ENCODE data around the gene B3GALNT2.

DNA sequence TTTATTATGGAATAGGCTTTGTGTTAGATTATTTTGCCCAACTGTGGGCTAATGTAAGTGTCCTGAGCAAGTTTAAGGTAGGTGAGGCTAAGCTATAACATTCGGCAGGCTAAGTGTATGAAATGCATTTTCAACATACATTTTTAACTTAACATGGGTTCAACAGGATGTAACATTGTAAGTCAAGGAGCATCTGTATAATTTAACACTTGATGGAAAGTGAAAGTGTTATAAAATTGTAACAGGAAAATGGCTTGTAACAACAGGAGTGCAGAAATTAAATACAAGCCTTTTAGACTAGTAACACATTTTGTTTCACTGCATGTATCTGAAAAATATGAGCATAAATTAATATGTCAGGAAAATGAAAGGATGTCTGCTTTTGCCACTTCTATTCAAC lies 42.3 kb downstream of the B3GALNT2 start:
- TF ChIP-seq ZFX (IDR thresholded peaks at IDR 0.05): no peak
- TF ChIP-seq, protein P1, sequence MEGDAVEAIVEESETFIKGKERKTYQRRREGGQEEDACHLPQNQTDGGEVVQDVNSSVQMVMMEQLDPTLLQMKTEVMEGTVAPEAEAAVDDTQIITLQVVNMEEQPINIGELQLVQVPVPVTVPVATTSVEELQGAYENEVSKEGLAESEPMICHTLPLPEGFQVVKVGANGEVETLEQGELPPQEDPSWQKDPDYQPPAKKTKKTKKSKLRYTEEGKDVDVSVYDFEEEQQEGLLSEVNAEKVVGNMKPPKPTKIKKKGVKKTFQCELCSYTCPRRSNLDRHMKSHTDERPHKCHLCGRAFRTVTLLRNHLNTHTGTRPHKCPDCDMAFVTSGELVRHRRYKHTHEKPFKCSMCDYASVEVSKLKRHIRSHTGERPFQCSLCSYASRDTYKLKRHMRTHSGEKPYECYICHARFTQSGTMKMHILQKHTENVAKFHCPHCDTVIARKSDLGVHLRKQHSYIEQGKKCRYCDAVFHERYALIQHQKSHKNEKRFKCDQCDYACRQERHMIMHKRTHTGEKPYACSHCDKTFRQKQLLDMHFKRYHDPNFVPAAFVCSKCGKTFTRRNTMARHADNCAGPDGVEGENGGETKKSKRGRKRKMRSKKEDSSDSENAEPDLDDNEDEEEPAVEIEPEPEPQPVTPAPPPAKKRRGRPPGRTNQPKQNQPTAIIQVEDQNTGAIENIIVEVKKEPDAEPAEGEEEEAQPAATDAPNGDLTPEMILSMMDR (conservative IDR thresholded peaks at IDR 0.05): no peak

Data from C4-2B (cell line).